ENCODE data around the gene FILIP1L. TPM values are rescaled to one million over a fixed set of nuclear protein-coding genes. Genes with fewer than 3 reads are reported as not detected.

The FILIP1L gene
- total RNA-seq: 2.7 and 8.5 TPM in 2 replicates

GRCh38 chr3:100114413-100115030, at the start of gene FILIP1L:
TSS of gene FILIP1L (minus strand) at chr3:100114501.

DNA sequence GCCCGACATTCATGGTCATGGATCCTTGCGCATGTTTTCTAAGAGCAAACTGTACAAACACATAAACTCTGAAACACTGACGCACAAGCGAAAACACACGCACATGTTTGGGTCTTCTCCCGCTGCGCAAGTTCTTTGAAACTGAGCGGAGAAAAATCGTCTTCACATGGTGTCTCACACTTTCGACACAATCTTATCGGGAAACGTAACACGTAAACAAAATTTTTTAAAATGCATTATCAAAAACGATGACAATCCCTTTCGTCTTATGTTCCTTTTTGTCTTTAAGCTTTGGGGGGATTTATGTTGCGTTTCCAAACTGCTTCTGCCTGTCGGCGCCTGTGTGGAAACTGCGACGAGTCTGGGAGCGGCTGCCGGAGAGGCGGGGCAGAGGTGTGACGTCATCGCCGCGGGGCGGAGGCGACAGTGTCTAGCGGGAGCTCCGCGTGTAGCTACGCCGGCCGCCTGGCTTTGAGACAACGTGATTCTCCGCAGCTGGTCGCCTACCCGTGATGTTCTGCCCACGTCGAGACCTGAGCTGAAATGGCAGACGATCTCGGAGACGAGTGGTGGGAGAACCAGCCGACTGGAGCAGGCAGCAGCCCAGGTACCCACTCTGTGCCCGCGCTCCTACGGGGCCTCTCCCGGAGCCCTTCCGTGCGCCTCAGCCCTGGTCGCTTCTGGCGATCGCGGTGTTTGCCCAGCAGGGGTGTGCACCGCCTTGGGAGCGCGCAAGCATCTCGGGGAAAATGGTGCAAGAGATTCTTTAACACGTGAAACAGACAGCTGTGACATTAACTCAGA, 296.7 kb downstream of the FILIP1L start, which contains the start of gene CMSS1:
TSS of gene CMSS1 (plus strand) at position 426 of the 804 bp plus-strand sequence.

Other genes with a start within 250 kb of the FILIP1L start
- gene TBC1D23, start 146.5 kb upstream of the FILIP1L start, total RNA-seq: 43.4 and 44.8 TPM in 2 replicates
- gene NIT2, start 220.3 kb upstream of the FILIP1L start, total RNA-seq: 16.7 and 22.7 TPM in 2 replicates